ENCODE data around the gene PRAME.

PRAME gene

GRCh38 chr22:22579869-22580604 is 21.0 kb upstream of the PRAME start:
- no peak overlapping the region for H3K27ac ChIP-seq (ENCODE audit: insufficient read depth, low read depth, low read length, poor library complexity, severe bottlenecking)
- 84 to 85% methylated on average over 7 of the region's 7 CpGs for WGBS, 2 experiments
- H3K4me1 ChIP-seq (ENCODE audit: control insufficient read depth, insufficient read depth, low read length), result no peaks in the 10 kb centered on the region
- no peaks in the 10 kb centered on the region for H3K36me3 ChIP-seq (ENCODE audit: control insufficient read depth, insufficient read depth, low read length)
- H3K4me3 ChIP-seq (ENCODE audit: insufficient read depth, low read depth, low read length), result no peak overlapping the region
- no peaks in the 10 kb centered on the region for H3K9me3 ChIP-seq (ENCODE audit: control insufficient read depth, low read length)
- peaks cover 29% of the 10 kb centered on the region for H3K27me3 ChIP-seq (ENCODE audit: control insufficient read depth, insufficient read depth, low read length, poor library complexity, severe bottlenecking)

GRCh38 chr22:22578702-22579424 is 19.8 kb upstream of the PRAME start:
- H3K27me3 ChIP-seq (ENCODE audit: control insufficient read depth, insufficient read depth, low read length, poor library complexity, severe bottlenecking), result peaks cover 34% of the 10 kb centered on the region
- WGBS, 2 experiments, result 79 to 85% methylated on average over 10 of the region's 10 CpGs
- no peaks in the 10 kb centered on the region for H3K36me3 ChIP-seq (ENCODE audit: control insufficient read depth, insufficient read depth, low read length)
- H3K27ac ChIP-seq (ENCODE audit: insufficient read depth, low read depth, low read length, poor library complexity, severe bottlenecking), result no peak overlapping the region
- no peaks in the 10 kb centered on the region for H3K4me1 ChIP-seq (ENCODE audit: control insufficient read depth, insufficient read depth, low read length)
- no peaks in the 10 kb centered on the region for H3K9me3 ChIP-seq (ENCODE audit: control insufficient read depth, low read length)
- no peak overlapping the region for H3K4me3 ChIP-seq (ENCODE audit: insufficient read depth, low read depth, low read length)

- Histone ChIP-seq H3K27ac (ENCODE audit: insufficient read depth, low read depth, low read length, poor library complexity, severe bottlenecking) (no peak overlapping the region), H3K36me3 (ENCODE audit: control insufficient read depth, insufficient read depth, low read length) (no peaks in the 10 kb centered on the region), H3K9me3 (ENCODE audit: control insufficient read depth, low read length) (no peaks in the 10 kb centered on the region), H3K27me3 (ENCODE audit: control insufficient read depth, insufficient read depth, low read length, poor library complexity, severe bottlenecking) (peaks cover 37% of the 10 kb centered on the region), H3K4me1 (ENCODE audit: control insufficient read depth, insufficient read depth, low read length) (no peaks in the 10 kb centered on the region), H3K4me3 (ENCODE audit: insufficient read depth, low read depth, low read length) (no peak overlapping the region)
- 85 to 90% methylated on average over 5 of the region's 5 CpGs for WGBS, 2 experiments
Measured at GRCh38 chr22:22576989-22577427, 17.9 kb upstream of the PRAME start.

- 43 to 46% methylated on average over 8 of the region's 8 CpGs for WGBS, 2 experiments
- Histone ChIP-seq H3K36me3 (ENCODE audit: control insufficient read depth, insufficient read depth, low read length) (no peaks in the 10 kb centered on the region), H3K27me3 (ENCODE audit: control insufficient read depth, insufficient read depth, low read length, poor library complexity, severe bottlenecking) (peaks cover 40% of the 10 kb centered on the region), H3K4me1 (ENCODE audit: control insufficient read depth, insufficient read depth, low read length) (no peaks in the 10 kb centered on the region), H3K9me3 (ENCODE audit: control insufficient read depth, low read length) (no peaks in the 10 kb centered on the region), H3K4me3 (ENCODE audit: insufficient read depth, low read depth, low read length) (no peak overlapping the region), H3K27ac (ENCODE audit: insufficient read depth, low read depth, low read length, poor library complexity, severe bottlenecking) (no peak overlapping the region)
Measured at GRCh38 chr22:22576244-22576988, 17.4 kb upstream of the PRAME start.

GRCh38 chr22:22574361-22574760 is 15.3 kb upstream of the PRAME start:
- H3K9me3 ChIP-seq (ENCODE audit: control insufficient read depth, low read length), result no peaks in the 10 kb centered on the region
- H3K4me1 ChIP-seq (ENCODE audit: control insufficient read depth, insufficient read depth, low read length), result no peaks in the 10 kb centered on the region
- no peak overlapping the region for H3K27ac ChIP-seq (ENCODE audit: insufficient read depth, low read depth, low read length, poor library complexity, severe bottlenecking)
- no peak overlapping the region for H3K4me3 ChIP-seq (ENCODE audit: insufficient read depth, low read depth, low read length)
- H3K36me3 ChIP-seq (ENCODE audit: control insufficient read depth, insufficient read depth, low read length), result no peaks in the 10 kb centered on the region
- peaks cover 59% of the 10 kb centered on the region for H3K27me3 ChIP-seq (ENCODE audit: control insufficient read depth, insufficient read depth, low read length, poor library complexity, severe bottlenecking)

- no peak overlapping the region for H3K4me3 ChIP-seq (ENCODE audit: insufficient read depth, low read depth, low read length)
- no peaks in the 10 kb centered on the region for H3K4me1 ChIP-seq (ENCODE audit: control insufficient read depth, insufficient read depth, low read length)
- no peaks in the 10 kb centered on the region for H3K36me3 ChIP-seq (ENCODE audit: control insufficient read depth, insufficient read depth, low read length)
- H3K27ac ChIP-seq (ENCODE audit: insufficient read depth, low read depth, low read length, poor library complexity, severe bottlenecking), result no peak overlapping the region
- H3K27me3 ChIP-seq (ENCODE audit: control insufficient read depth, insufficient read depth, low read length, poor library complexity, severe bottlenecking), result peaks cover 69% of the 10 kb centered on the region
- 70 to 72% methylated on average over 8 of the region's 8 CpGs for WGBS, 2 experiments
- H3K9me3 ChIP-seq (ENCODE audit: control insufficient read depth, low read length), result no peaks in the 10 kb centered on the region
Measured at GRCh38 chr22:22573047-22573889, 14.2 kb upstream of the PRAME start.

- H3K4me3 ChIP-seq (ENCODE audit: insufficient read depth, low read depth, low read length), result no peak overlapping the region
- H3K9me3 ChIP-seq (ENCODE audit: control insufficient read depth, low read length), result no peaks in the 10 kb centered on the region
- no peak overlapping the region for H3K27ac ChIP-seq (ENCODE audit: insufficient read depth, low read depth, low read length, poor library complexity, severe bottlenecking)
- H3K4me1 ChIP-seq (ENCODE audit: control insufficient read depth, insufficient read depth, low read length), result no peaks in the 10 kb centered on the region
- peaks cover 70% of the 10 kb centered on the region for H3K27me3 ChIP-seq (ENCODE audit: control insufficient read depth, insufficient read depth, low read length, poor library complexity, severe bottlenecking)
- 88 to 94% methylated on average over 2 of the region's 2 CpGs for WGBS, 2 experiments
- H3K36me3 ChIP-seq (ENCODE audit: control insufficient read depth, insufficient read depth, low read length), result no peaks in the 10 kb centered on the region
Measured at GRCh38 chr22:22571862-22572261, 12.8 kb upstream of the PRAME start.

GRCh38 chr22:22571429-22571828 is 12.4 kb upstream of the PRAME start:
- Histone ChIP-seq H3K4me3 (ENCODE audit: insufficient read depth, low read depth, low read length) (no peak overlapping the region), H3K36me3 (ENCODE audit: control insufficient read depth, insufficient read depth, low read length) (no peaks in the 10 kb centered on the region), H3K4me1 (ENCODE audit: control insufficient read depth, insufficient read depth, low read length) (no peaks in the 10 kb centered on the region), H3K27ac (ENCODE audit: insufficient read depth, low read depth, low read length, poor library complexity, severe bottlenecking) (no peak overlapping the region), H3K27me3 (ENCODE audit: control insufficient read depth, insufficient read depth, low read length, poor library complexity, severe bottlenecking) (peaks cover 75% of the 10 kb centered on the region), H3K9me3 (ENCODE audit: control insufficient read depth, low read length) (no peaks in the 10 kb centered on the region)
- 90% methylated on average over 6 of the region's 6 CpGs for WGBS, 2 experiments

GRCh38 chr22:22569218-22569617 is 10.2 kb upstream of the PRAME start:
- no peaks in the 10 kb centered on the region for H3K36me3 ChIP-seq (ENCODE audit: control insufficient read depth, insufficient read depth, low read length)

More at GRCh38 chr22:22569218-22569617, 10.2 kb upstream of the PRAME start:
- Histone ChIP-seq H3K9me3 (ENCODE audit: control insufficient read depth, low read length) (no peaks in the 10 kb centered on the region), H3K27ac (ENCODE audit: insufficient read depth, low read depth, low read length, poor library complexity, severe bottlenecking) (no peak overlapping the region), H3K27me3 (ENCODE audit: control insufficient read depth, insufficient read depth, low read length, poor library complexity, severe bottlenecking) (peaks cover 79% of the 10 kb centered on the region), H3K4me3 (ENCODE audit: insufficient read depth, low read depth, low read length) (no peak overlapping the region), H3K4me1 (ENCODE audit: control insufficient read depth, insufficient read depth, low read length) (no peaks in the 10 kb centered on the region)
- WGBS, 2 experiments, result 82 to 86% methylated on average over 5 of the region's 5 CpGs

All from ectodermal cell (in vitro differentiated cells).